K562 (cell line): ENCODE results near the gene CHERP. TPM values are rescaled to one million over a fixed set of nuclear protein-coding genes. Genes with fewer than 3 reads are reported as not detected.

ENCODE experiments used
- AFF4 ChIP-seq: sonication (generic); formaldehyde crosslinking; IDR thresholded peaks from 2 replicates; pipeline ENCODE4 v1.8.0; 2023; ENCODE audit warnings: mild to moderate bottlenecking, missing genetic modification reagents
- BCL6 ChIP-seq: fragments of 250-450 bp; sonication (Bioruptor Pico); IDR thresholded peaks from 2 replicates; pipeline ENCODE4 v1.4.0; 2020
- CBX8 ChIP-seq: fragments of 200-600 bp; sonication (generic); IDR thresholded peaks from 2 replicates; pipeline ENCODE4 v1.6.1; 2012; ENCODE audit warnings: borderline replicate concordance, mixed run types, low read depth, mild to moderate bottlenecking, moderate library complexity, mixed read lengths, low read length, control low read depth, inconsistent platforms; ENCODE audit not compliant: poor library complexity, severe bottlenecking; ENCODE audit errors: extremely low read depth
- CTBP1 ChIP-seq: fragments of 450-650 bp; IDR thresholded peaks from 2 replicates; pipeline ENCODE4 v1.6.1; 2016; ENCODE audit warnings: borderline replicate concordance
- DIDO1 ChIP-seq: fragments of 450-650 bp; IDR thresholded peaks from 2 replicates; pipeline ENCODE4 v1.6.1; 2016; ENCODE audit warnings: low read depth, missing biosample characterization, missing genetic modification characterization
- DLX4 ChIP-seq: fragments of 250-450 bp; sonication (Bioruptor Pico); IDR thresholded peaks from 2 replicates; pipeline ENCODE4 v1.6.1; 2021; ENCODE audit warnings: mild to moderate bottlenecking
- E2F1 ChIP-seq: sonication (generic); formaldehyde crosslinking; IDR thresholded peaks from 2 replicates; pipeline ENCODE4 v1.8.1; 2023; ENCODE audit warnings: mild to moderate bottlenecking, missing genetic modification reagents, moderate library complexity
- E2F4 ChIP-seq: sonication (generic); formaldehyde crosslinking; IDR thresholded peaks from 2 replicates; pipeline ENCODE4 v1.8.0; 2022; ENCODE audit warnings: mild to moderate bottlenecking, low read depth, missing genetic modification reagents
- EZH2 ChIP-seq: IDR thresholded peaks from 2 replicates; pipeline ENCODE4 v1.6.1; 2012; ENCODE audit warnings: low read depth, mild to moderate bottlenecking, inconsistent platforms, low read length, borderline replicate concordance
- KDM2B ChIP-seq: fragments of 250-450 bp; sonication (Bioruptor Pico); IDR thresholded peaks from 2 replicates; pipeline ENCODE4 v1.8.0; 2021; ENCODE audit warnings: mild to moderate bottlenecking, moderate library complexity
- MTA2 ChIP-seq: fragments of 450-650 bp; IDR thresholded peaks from 2 replicates; pipeline ENCODE4 v1.6.1; 2016; ENCODE audit warnings: low read depth
- NFIC ChIP-seq: fragments of 450-650 bp; IDR thresholded peaks from 2 replicates; pipeline ENCODE4 v1.6.1; 2017; ENCODE audit warnings: mild to moderate bottlenecking, inconsistent platforms
- RB1 ChIP-seq: fragments of 450-650 bp; IDR thresholded peaks from 2 replicates; pipeline ENCODE4 v1.6.1; 2017; ENCODE audit warnings: low read depth, mild to moderate bottlenecking
- SMARCA5 ChIP-seq: fragments of 450-650 bp; IDR thresholded peaks from 2 replicates; pipeline ENCODE4 v1.6.1; 2016
- SMARCE1 ChIP-seq: fragments of 450-650 bp; IDR thresholded peaks from 2 replicates; pipeline ENCODE4 v1.7.1; 2016; ENCODE audit warnings: mild to moderate bottlenecking
- SP1 ChIP-seq: sonication (generic); formaldehyde crosslinking; IDR thresholded peaks from 2 replicates; pipeline ENCODE4 v1.8.1; 2022; ENCODE audit warnings: mild to moderate bottlenecking, missing genetic modification reagents
- TCF15 ChIP-seq: fragments of 250-450 bp; sonication (Bioruptor Pico); IDR thresholded peaks from 2 replicates; pipeline ENCODE4 v1.8.0; 2022; ENCODE audit warnings: moderate library complexity, mild to moderate bottlenecking, inconsistent platforms
- ZNF146 ChIP-seq: IDR thresholded peaks from one replicate; pipeline ENCODE4 v1.6.1; 2018; ENCODE audit warnings: missing compliant biosample characterization; ENCODE audit not compliant: unreplicated experiment
- ZNF232 ChIP-seq: sonication (generic); formaldehyde crosslinking; IDR thresholded peaks from 2 replicates; pipeline ENCODE4 v1.8.0; 2022; ENCODE audit warnings: mild to moderate bottlenecking, missing genetic modification reagents
- ZNF282 ChIP-seq: sonication (generic); formaldehyde crosslinking; IDR thresholded peaks from 2 replicates; pipeline ENCODE4 v1.8.1; 2023; ENCODE audit warnings: missing genetic modification reagents
- ZNF316 ChIP-seq: fragments of 450-650 bp; IDR thresholded peaks from 2 replicates; pipeline ENCODE4 v1.6.1; 2016
- ZNF785 ChIP-seq: fragments of 250-450 bp; sonication (Bioruptor Pico); IDR thresholded peaks from 2 replicates; pipeline ENCODE4 v1.4.0; 2020; ENCODE audit warnings: mild to moderate bottlenecking
- polyA plus RNA-seq, 8 experiments: library from polyadenylated mRNA; depleted of rRNA in 4 of 8; stranded (reverse) in 5 of 8; unstranded in 3 of 8; fragments of >200 nt; fragmentation: Nextera tagmentation in 2 of 8; fragmentation: Illumina TruSeq in 1 of 8; extraction: Ambion mirVana in 2 of 8; extraction: Trizol in 1 of 8; gene quantifications; 2 replicates each; pipeline versions ENCODE4 v1.2.1 to v1.2.3, GENCODE V29; 2011 to 2014; ENCODE audit warnings: inconsistent platforms in 1 of 8, missing spikeins in 1 of 8
- total RNA-seq, 7 experiments: library from RNA; depleted of rRNA in 6 of 7; stranded (reverse); fragments of >200 nt in 6 of 7; fragmentation: Illumina TruSeq in 2 of 7; extraction: Trizol in 2 of 7; gene quantifications; 2 replicates each; pipeline versions ENCODE4 v1.2.1 to v1.2.3, GENCODE V29; 2011 to 2021; ENCODE audit warnings: low replicate concordance in 1 of 7

Gene CHERP
- total and polyA plus RNA-seq, 9 of the 15 experiments (the other 6 are each of a cell fraction or from before 2014, with no cell fraction given) = 0.60 to 85.1 (median 7.8) TPM

- no peak for TF ChIP-seq CBX8
- no peak for TF ChIP-seq DIDO1
- no peak for TF ChIP-seq ZNF232 (CRISPR knock-in tag)
- no peak for TF ChIP-seq RB1
- peak; percentile 44; the same call in 1 of the 2 replicates for TF ChIP-seq SMARCE1
- TF ChIP-seq ZNF146 (CRISPR knock-in tag) = no peak
- no peak for TF ChIP-seq MTA2
- no peak; the same call in 1 of the 2 replicates for TF ChIP-seq NFIC
- no peak for TF ChIP-seq DLX4
- TF ChIP-seq SMARCA5 = no peak
- peak; percentile 82 for TF ChIP-seq ZNF316
- no peak for TF ChIP-seq E2F4 (CRISPR knock-in tag)
- TF ChIP-seq ZNF282 (CRISPR knock-in tag) = no peak
- TF ChIP-seq E2F1 = no peak
- TF ChIP-seq SP1 (CRISPR knock-in tag) = 0 out of 2 replicates have a peak, but pooled peaks have one; percentile 29
- no peak for TF ChIP-seq CTBP1
- no peak for TF ChIP-seq TCF15 (CRISPR knock-in tag)
- no peak for TF ChIP-seq ZNF785 (CRISPR knock-in tag)
- TF ChIP-seq KDM2B = no peak
- no peak for TF ChIP-seq BCL6 (CRISPR knock-in tag)
- no peak for TF ChIP-seq EZH2
- TF ChIP-seq AFF4 = 0 out of 2 replicates have a peak, but pooled peaks have one; percentile 44
Observed at GRCh38 chr19:16542910-16543472, 754 bp upstream of the CHERP start (continued).
